ENCODE measurements around the gene SLC25A43.
"Not testable (repeated sequence)": the region's sequence is repeated elsewhere in the genome, so short reads cannot be mapped to it uniquely, and the experiment has no call there.

SLC25A43 gene

GRCh38 chrX:119488749-119489148 is 89.6 kb downstream of the SLC25A43 start:
- TF ChIP-seq CTCF (IDR thresholded peaks at IDR 0.05; ENCODE audit: insufficient read depth, low read length) (peak; percentile 16), SPI1 (IDR thresholded peaks at IDR 0.05; ENCODE audit: borderline replicate concordance, low read depth) (no peak)
- Histone ChIP-seq H3K27me3 (ENCODE audit: insufficient read depth, poor library complexity, severe bottlenecking) (no peaks in the 10 kb centered on the region), H3K27ac (replicated peaks) (no peak overlapping the region), H3K4me3 (replicated peaks; ENCODE audit: insufficient read depth, low read length) (no peak overlapping the region)
- DNase-seq (ENCODE audit: low read depth in 1 of 2, low spot score in 1 of 2) = peak in 1 of 2 experiments; percentile 45

- H3K27ac ChIP-seq (replicated peaks) = no peak overlapping the region
- H3K4me3 ChIP-seq (replicated peaks; ENCODE audit: insufficient read depth, low read length) = no peak overlapping the region
- no peak for TF ChIP-seq REST (IDR thresholded peaks at IDR 0.05; ENCODE audit: insufficient replicate concordance, low read depth)
- no peak for TF ChIP-seq GABPA (IDR thresholded peaks at IDR 0.05; ENCODE audit: low read depth)
- TF ChIP-seq POLR2AphosphoS5 (IDR thresholded peaks at IDR 0.05; ENCODE audit: low read depth) = no peak
- TF ChIP-seq SPI1 (IDR thresholded peaks at IDR 0.05; ENCODE audit: borderline replicate concordance, low read depth) = no peak
- no peak for TF ChIP-seq CTCF (IDR thresholded peaks at IDR 0.05; ENCODE audit: insufficient read depth, low read length)
- no peaks in the 10 kb centered on the region for H3K27me3 ChIP-seq (ENCODE audit: insufficient read depth, poor library complexity, severe bottlenecking)
- no peak for DNase-seq (ENCODE audit: low read depth in 1 of 2, low spot score in 1 of 2)
Measured at GRCh38 chrX:119489212-119490074, 90.3 kb downstream of the SLC25A43 start.

GRCh38 chrX:119492463-119492862 is 93.3 kb downstream of the SLC25A43 start:
- Histone ChIP-seq H3K27me3 (ENCODE audit: insufficient read depth, poor library complexity, severe bottlenecking) (no peaks in the 10 kb centered on the region), H3K4me3 (replicated peaks; ENCODE audit: insufficient read depth, low read length) (no peak overlapping the region), H3K27ac (replicated peaks) (no peak overlapping the region)
- no peak for DNase-seq (ENCODE audit: low read depth in 1 of 2, low spot score in 1 of 2)
- TF ChIP-seq CTCF (IDR thresholded peaks at IDR 0.05; ENCODE audit: insufficient read depth, low read length) (no peak), GABPA (IDR thresholded peaks at IDR 0.05; ENCODE audit: low read depth) (no peak), SPI1 (IDR thresholded peaks at IDR 0.05; ENCODE audit: borderline replicate concordance, low read depth) (no peak), POLR2AphosphoS5 (IDR thresholded peaks at IDR 0.05; ENCODE audit: low read depth) (no peak), REST (IDR thresholded peaks at IDR 0.05; ENCODE audit: insufficient replicate concordance, low read depth) (no peak)

- DNase-seq (ENCODE audit: low read depth in 1 of 2, low spot score in 1 of 2); H3K4me3 ChIP-seq (replicated peaks; ENCODE audit: insufficient read depth, low read length); H3K27ac ChIP-seq (replicated peaks); H3K27me3 ChIP-seq (ENCODE audit: insufficient read depth, poor library complexity, severe bottlenecking): not testable (repeated sequence)
Measured at GRCh38 chrX:119493851-119494495, 94.8 kb downstream of the SLC25A43 start.
